Neural cell (in vitro differentiated cells): ENCODE data around the gene GTPBP4.

Source experiments
- EP300 ChIP-seq: fragments of 450-650 bp; conservative IDR thresholded peaks from 2 replicates; pipeline ENCODE4 v1.6.1; 2014; ENCODE audit warnings: antibody characterized with exemption, mild to moderate bottlenecking, moderate library complexity; ENCODE audit not compliant: poor library complexity, severe bottlenecking
- EZH2 ChIP-seq: fragments of 200-600, 300-800 bp; shearing (Covaris generic), sonication (generic); IDR thresholded peaks from 2 replicates; pipeline ENCODE4 v1.6.1; 2014; ENCODE audit warnings: antibody characterized with exemption, low read length, borderline replicate concordance, mild to moderate bottlenecking; ENCODE audit not compliant: insufficient read depth, poor library complexity, severe bottlenecking
- MXI1 ChIP-seq: fragments of 450-650 bp; conservative IDR thresholded peaks from 2 replicates; pipeline ENCODE4 v1.6.1; 2014; ENCODE audit warnings: antibody characterized with exemption, mild to moderate bottlenecking; ENCODE audit not compliant: poor library complexity, severe bottlenecking
- POLR2AphosphoS5 ChIP-seq: IDR thresholded peaks from 2 replicates; pipeline ENCODE4 v1.6.1; 2012
- RAD21 ChIP-seq: fragments of 450-650 bp; conservative IDR thresholded peaks from 2 replicates; pipeline ENCODE4 v1.6.1; 2014; ENCODE audit warnings: antibody characterized with exemption, mild to moderate bottlenecking, moderate library complexity
- REST ChIP-seq: IDR thresholded peaks from 2 replicates; pipeline ENCODE4 v1.6.1; 2012; ENCODE audit warnings: borderline replicate concordance
- TAF1 ChIP-seq: IDR thresholded peaks from 2 replicates; pipeline ENCODE4 v1.6.1; 2012; ENCODE audit warnings: low read depth
- TF ChIP-seq, protein P1 (sequence below): fragments of 450-650 bp; IDR thresholded peaks from 2 replicates; pipeline ENCODE4 v1.5.1; 2014; ENCODE audit warnings: antibody characterized with exemption, mild to moderate bottlenecking, moderate library complexity; ENCODE audit not compliant: poor library complexity, severe bottlenecking

DNA sequence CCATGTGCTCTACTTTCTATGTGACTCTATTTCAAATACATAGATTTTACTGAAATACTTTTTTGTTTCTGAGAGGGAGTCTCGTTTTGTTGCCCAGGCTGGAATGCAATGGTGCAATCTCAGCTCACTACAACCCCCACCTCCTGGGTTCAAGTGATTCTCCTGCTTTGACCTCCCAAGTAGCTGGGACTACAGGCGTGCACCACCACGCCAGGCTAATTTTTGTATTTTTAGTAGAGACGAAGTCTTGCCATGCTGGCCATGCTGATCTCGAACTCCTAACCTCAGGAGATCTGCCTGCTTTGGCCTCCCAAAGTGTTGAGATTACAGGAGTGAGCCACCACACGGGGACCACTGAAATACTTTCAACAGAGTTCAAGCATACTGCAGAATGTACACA is 57.2 kb downstream of the GTPBP4 start:
- TF ChIP-seq, protein P1, sequence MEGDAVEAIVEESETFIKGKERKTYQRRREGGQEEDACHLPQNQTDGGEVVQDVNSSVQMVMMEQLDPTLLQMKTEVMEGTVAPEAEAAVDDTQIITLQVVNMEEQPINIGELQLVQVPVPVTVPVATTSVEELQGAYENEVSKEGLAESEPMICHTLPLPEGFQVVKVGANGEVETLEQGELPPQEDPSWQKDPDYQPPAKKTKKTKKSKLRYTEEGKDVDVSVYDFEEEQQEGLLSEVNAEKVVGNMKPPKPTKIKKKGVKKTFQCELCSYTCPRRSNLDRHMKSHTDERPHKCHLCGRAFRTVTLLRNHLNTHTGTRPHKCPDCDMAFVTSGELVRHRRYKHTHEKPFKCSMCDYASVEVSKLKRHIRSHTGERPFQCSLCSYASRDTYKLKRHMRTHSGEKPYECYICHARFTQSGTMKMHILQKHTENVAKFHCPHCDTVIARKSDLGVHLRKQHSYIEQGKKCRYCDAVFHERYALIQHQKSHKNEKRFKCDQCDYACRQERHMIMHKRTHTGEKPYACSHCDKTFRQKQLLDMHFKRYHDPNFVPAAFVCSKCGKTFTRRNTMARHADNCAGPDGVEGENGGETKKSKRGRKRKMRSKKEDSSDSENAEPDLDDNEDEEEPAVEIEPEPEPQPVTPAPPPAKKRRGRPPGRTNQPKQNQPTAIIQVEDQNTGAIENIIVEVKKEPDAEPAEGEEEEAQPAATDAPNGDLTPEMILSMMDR: no peak
- TF ChIP-seq MXI1: no peak
- TF ChIP-seq TAF1: no peak
- TF ChIP-seq POLR2AphosphoS5: no peak
- TF ChIP-seq EZH2: no peak
- TF ChIP-seq EP300: no peak
- no peak for TF ChIP-seq REST
- TF ChIP-seq RAD21: no peak
